HG02852 (cell line): ENCODE measurements around the gene VPS36.
"Not testable (repeated sequence)": the region's sequence is repeated elsewhere in the genome, so short reads cannot be mapped to it uniquely, and the experiment has no call there.

Experiments
- ATAC-seq: cut with Tn5 transposase; IDR thresholded peaks from one replicate; pipeline ENCODE4 v1.9.1; 2021; ENCODE audit warnings: mild to moderate bottlenecking, moderate library complexity; ENCODE audit not compliant: unreplicated experiment

Gene VPS36

GRCh38 chr13:52447354-52447753, 3.1 kb downstream of the VPS36 start:
- no peak for ATAC-seq

- ATAC-seq, result no peak
Observed at GRCh38 chr13:52446265-52446664, 4.2 kb downstream of the VPS36 start.

- ATAC-seq, result no peak
Observed at GRCh38 chr13:52432456-52432855, 18.0 kb downstream of the VPS36 start.

GRCh38 chr13:52428295-52428694, 22.1 kb downstream of the VPS36 start:
- ATAC-seq, result no peak

GRCh38 chr13:52421216-52421615, 29.2 kb downstream of the VPS36 start:
- ATAC-seq, result no peak

- no peak for ATAC-seq
Observed at GRCh38 chr13:52419080-52419479, 31.4 kb downstream of the VPS36 start.

- ATAC-seq, result no peak
Observed at GRCh38 chr13:52414963-52415362, 35.5 kb downstream of the VPS36 start.

- ATAC-seq, result no peak
Observed at GRCh38 chr13:52414051-52414450, 36.4 kb downstream of the VPS36 start.

GRCh38 chr13:52412128-52412527, 38.3 kb downstream of the VPS36 start:
- no peak for ATAC-seq

- peak; percentile 80 for ATAC-seq
Observed at GRCh38 chr13:52411629-52412028, 38.8 kb downstream of the VPS36 start.

GRCh38 chr13:52408071-52408658, 42.3 kb downstream of the VPS36 start:
- ATAC-seq, result not testable (repeated sequence)

GRCh38 chr13:52407436-52407835, 43.0 kb downstream of the VPS36 start:
- ATAC-seq, result not testable (repeated sequence)

- ATAC-seq, result no peak
Observed at GRCh38 chr13:52406629-52407028, 43.8 kb downstream of the VPS36 start.

GRCh38 chr13:52405767-52406494, 44.5 kb downstream of the VPS36 start, which contains the start of gene THSD1:
TSS of gene THSD1 (minus strand) at chr13:52406172. CDS start at chr13:52402600, 3,572 bp downstream.
- ATAC-seq, result peak; percentile 46

GRCh38 chr13:52405369-52405766, 45.1 kb downstream of the VPS36 start:
- peak; percentile 19 for ATAC-seq

- ATAC-seq, result no peak
Observed at GRCh38 chr13:52399708-52400107, 50.7 kb downstream of the VPS36 start.

GRCh38 chr13:52399046-52399445, 51.4 kb downstream of the VPS36 start:
- ATAC-seq, result no peak

GRCh38 chr13:52395704-52396103, 54.7 kb downstream of the VPS36 start:
- no peak for ATAC-seq

- no peak for ATAC-seq
Observed at GRCh38 chr13:52394586-52394985, 55.8 kb downstream of the VPS36 start.

- ATAC-seq, result no peak
Observed at GRCh38 chr13:52393572-52394357, 56.7 kb downstream of the VPS36 start.

GRCh38 chr13:52387721-52388120, 62.7 kb downstream of the VPS36 start:
- ATAC-seq, result no peak

- ATAC-seq, result no peak
Observed at GRCh38 chr13:52385870-52386269, 64.6 kb downstream of the VPS36 start.
